HG03025 (cell line): Measurements from ENCODE around the gene SRSF2.
"Not testable (repeated sequence)": the region's sequence is repeated elsewhere in the genome, so short reads cannot be mapped to it uniquely, and the experiment has no call there.

Experiments used
- ATAC-seq: cut with Tn5 transposase; IDR thresholded peaks from one replicate; pipeline ENCODE4 v1.9.1; 2021; ENCODE audit warnings: mild to moderate bottlenecking, moderate library complexity; ENCODE audit not compliant: unreplicated experiment, low FRiP score

Gene SRSF2

GRCh38 chr17:76702941-76703637, 34.0 kb downstream of the SRSF2 start:
- ATAC-seq: no peak

GRCh38 chr17:76702076-76702475, 35.1 kb downstream of the SRSF2 start:
- no peak for ATAC-seq

GRCh38 chr17:76701471-76701967, 35.6 kb downstream of the SRSF2 start:
- no peak for ATAC-seq

GRCh38 chr17:76700617-76701470, 36.3 kb downstream of the SRSF2 start:
- no peak for ATAC-seq

- no peak for ATAC-seq
Observed at GRCh38 chr17:76700270-76700616, 36.9 kb downstream of the SRSF2 start.

- ATAC-seq: not testable (repeated sequence)
Observed at GRCh38 chr17:76698466-76698977, 38.6 kb downstream of the SRSF2 start.

GRCh38 chr17:76697702-76698465, 39.2 kb downstream of the SRSF2 start:
- ATAC-seq: no peak

- ATAC-seq: no peak
Observed at GRCh38 chr17:76696763-76697701, 40.1 kb downstream of the SRSF2 start.

GRCh38 chr17:76695059-76695831, 41.9 kb downstream of the SRSF2 start:
- ATAC-seq: no peak

GRCh38 chr17:76691379-76692191, 45.5 kb downstream of the SRSF2 start:
- no peak for ATAC-seq

- ATAC-seq: no peak
Observed at GRCh38 chr17:76690596-76691280, 46.4 kb downstream of the SRSF2 start.

GRCh38 chr17:76689859-76690258, 47.3 kb downstream of the SRSF2 start:
- no peak for ATAC-seq

- no peak for ATAC-seq
Observed at GRCh38 chr17:76688165-76688622, 48.9 kb downstream of the SRSF2 start.

- ATAC-seq: no peak
Observed at GRCh38 chr17:76687298-76688164, 49.6 kb downstream of the SRSF2 start.

- no peak for ATAC-seq
Observed at GRCh38 chr17:76686538-76687297, 50.4 kb downstream of the SRSF2 start.

- ATAC-seq: no peak
Observed at GRCh38 chr17:76685846-76686245, 51.3 kb downstream of the SRSF2 start.
